Gastrocnemius medialis (tissue), 4 donors: ENCODE results near the gene GFRA1.

Experiments
- POLR2A ChIP-seq, 2 donors: fragments of 450-650 bp; IDR thresholded peaks; one replicate each; pipeline ENCODE4 v1.6.1; 2017; ENCODE audit warnings: antibody characterized with exemption in 2 of 2, mild to moderate bottlenecking in 2 of 2, moderate library complexity in 2 of 2
- TF ChIP-seq, protein P1 (sequence below), 5 experiments: fragments of 450-650 bp in 3 of 5; fragments of 200-600 bp in 2 of 5; sonication (generic) in 2 of 5; IDR thresholded peaks in 4 of 5; conservative IDR thresholded peaks in 1 of 5; 1 replicate in 4 of 5; 2 replicates in 1 of 5; pipeline ENCODE4 v1.5.1; 2016 to 2019; ENCODE audit warnings: antibody characterized with exemption in 5 of 5, mild to moderate bottlenecking in 3 of 5, moderate library complexity in 3 of 5

DNA sequence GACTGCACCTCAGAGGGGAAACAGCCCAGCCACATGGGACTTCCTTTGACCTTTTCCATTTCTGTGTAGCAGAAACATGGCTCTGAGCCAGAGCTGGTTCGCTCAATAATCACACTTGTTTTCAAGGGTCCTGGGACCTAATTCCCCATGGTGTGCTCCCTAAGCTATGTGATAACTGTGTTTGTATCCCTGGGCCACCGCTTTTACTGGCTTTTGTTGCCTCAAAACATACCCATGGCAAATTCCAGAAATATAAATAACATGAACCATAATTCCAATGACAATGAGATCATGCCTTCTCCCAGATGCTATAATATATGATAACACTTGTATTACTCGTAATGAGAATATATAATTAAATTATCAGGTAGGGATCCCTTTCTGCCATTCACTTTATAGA, 196.4 kb downstream of the GFRA1 start:
- TF ChIP-seq, protein P1, sequence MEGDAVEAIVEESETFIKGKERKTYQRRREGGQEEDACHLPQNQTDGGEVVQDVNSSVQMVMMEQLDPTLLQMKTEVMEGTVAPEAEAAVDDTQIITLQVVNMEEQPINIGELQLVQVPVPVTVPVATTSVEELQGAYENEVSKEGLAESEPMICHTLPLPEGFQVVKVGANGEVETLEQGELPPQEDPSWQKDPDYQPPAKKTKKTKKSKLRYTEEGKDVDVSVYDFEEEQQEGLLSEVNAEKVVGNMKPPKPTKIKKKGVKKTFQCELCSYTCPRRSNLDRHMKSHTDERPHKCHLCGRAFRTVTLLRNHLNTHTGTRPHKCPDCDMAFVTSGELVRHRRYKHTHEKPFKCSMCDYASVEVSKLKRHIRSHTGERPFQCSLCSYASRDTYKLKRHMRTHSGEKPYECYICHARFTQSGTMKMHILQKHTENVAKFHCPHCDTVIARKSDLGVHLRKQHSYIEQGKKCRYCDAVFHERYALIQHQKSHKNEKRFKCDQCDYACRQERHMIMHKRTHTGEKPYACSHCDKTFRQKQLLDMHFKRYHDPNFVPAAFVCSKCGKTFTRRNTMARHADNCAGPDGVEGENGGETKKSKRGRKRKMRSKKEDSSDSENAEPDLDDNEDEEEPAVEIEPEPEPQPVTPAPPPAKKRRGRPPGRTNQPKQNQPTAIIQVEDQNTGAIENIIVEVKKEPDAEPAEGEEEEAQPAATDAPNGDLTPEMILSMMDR (IDR thresholded peaks at IDR 0.05 in 4 of 5, conservative IDR thresholded peaks at IDR 0.05 in 1 of 5): no peak
- TF ChIP-seq POLR2A (IDR thresholded peaks at IDR 0.05): no peak
